ENCODE results near the gene CYBRD1.
A peak's percentile ranks its signal among the peaks of the same experiment; 100 is the strongest.

The CYBRD1 gene

DNA sequence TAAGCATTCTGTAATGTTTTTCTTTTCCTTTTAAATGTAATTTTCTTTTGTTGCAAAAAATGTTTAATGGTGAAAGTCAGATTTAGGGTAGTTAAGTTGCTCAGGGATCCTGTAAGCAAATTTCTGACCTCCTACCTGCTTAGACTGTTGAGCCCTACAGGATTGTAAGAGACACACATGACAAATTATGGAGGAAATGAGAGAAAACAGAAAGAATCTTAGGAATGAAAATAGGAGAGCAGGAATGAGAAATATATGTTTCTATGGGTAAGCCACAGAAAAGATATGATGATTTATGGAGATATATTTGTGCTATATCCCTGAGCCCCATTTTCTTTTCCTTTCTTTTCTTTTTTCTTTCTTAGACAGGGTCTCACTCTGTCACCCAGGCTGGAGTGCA lies 28.3 kb downstream of the CYBRD1 start:
- Histone ChIP-seq H3K36me3 (replicated peaks) (no peaks in the 10 kb centered on the region), H3K9me3 (no peaks in the 10 kb centered on the region), H3K4me1 (no peaks in the 10 kb centered on the region), H3K27me3 (ENCODE audit: low read depth) (no peaks in the 10 kb centered on the region), H3K4me3 (no peak overlapping the region)
- in situ Hi-C loops (cut with MboI; ENCODE audit: low sequenced_read_pairs): loop anchor here (25.0 kb wide), 1 partner anchor 912 kb away; no protein-coding TSS in a partner anchor
- DNase-seq (ENCODE audit: low spot score in 2 of 2): no peak

DNA sequence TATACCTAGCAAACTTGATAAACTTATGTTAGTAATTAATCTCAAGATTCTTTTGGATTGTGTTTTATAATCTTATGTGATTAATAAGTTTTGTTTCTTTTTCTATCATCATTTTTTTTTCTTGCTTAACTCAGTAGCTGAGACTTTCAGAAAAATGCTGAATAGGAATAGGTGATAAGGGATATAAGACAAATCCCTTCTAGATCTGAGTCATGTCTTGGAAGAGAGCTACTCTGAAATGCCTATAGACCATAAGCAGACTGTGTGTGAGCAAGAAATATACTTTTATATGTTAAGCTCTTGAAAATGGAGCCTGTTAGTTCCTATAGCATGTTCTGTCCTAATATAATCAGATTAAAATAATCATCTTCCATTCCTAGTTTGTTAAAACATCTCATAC lies 29.6 kb downstream of the CYBRD1 start:
- no peak for DNase-seq (ENCODE audit: low spot score in 2 of 2)
- Histone ChIP-seq H3K4me1 (no peaks in the 10 kb centered on the region), H3K4me3 (no peak overlapping the region), H3K36me3 (replicated peaks) (no peaks in the 10 kb centered on the region), H3K27me3 (ENCODE audit: low read depth) (no peaks in the 10 kb centered on the region), H3K9me3 (no peaks in the 10 kb centered on the region)
- in situ Hi-C loops (cut with MboI; ENCODE audit: low sequenced_read_pairs): loop anchor here (25.0 kb wide), 1 partner anchor 910 kb away; no protein-coding TSS in a partner anchor

- Histone ChIP-seq H3K4me3 (no peak overlapping the region), H3K9me3 (no peaks in the 10 kb centered on the region), H3K27me3 (ENCODE audit: low read depth) (no peaks in the 10 kb centered on the region), H3K36me3 (replicated peaks) (no peaks in the 10 kb centered on the region), H3K4me1 (no peaks in the 10 kb centered on the region)
- in situ Hi-C loops (cut with MboI; ENCODE audit: low sequenced_read_pairs): loop anchor here (25.0 kb wide), 1 partner anchor 909 kb away; no protein-coding TSS in a partner anchor
- DNase-seq (ENCODE audit: low spot score in 2 of 2): no peak
Observed at GRCh38 chr2:171553236-171553635, 31.0 kb downstream of the CYBRD1 start.

DNA sequence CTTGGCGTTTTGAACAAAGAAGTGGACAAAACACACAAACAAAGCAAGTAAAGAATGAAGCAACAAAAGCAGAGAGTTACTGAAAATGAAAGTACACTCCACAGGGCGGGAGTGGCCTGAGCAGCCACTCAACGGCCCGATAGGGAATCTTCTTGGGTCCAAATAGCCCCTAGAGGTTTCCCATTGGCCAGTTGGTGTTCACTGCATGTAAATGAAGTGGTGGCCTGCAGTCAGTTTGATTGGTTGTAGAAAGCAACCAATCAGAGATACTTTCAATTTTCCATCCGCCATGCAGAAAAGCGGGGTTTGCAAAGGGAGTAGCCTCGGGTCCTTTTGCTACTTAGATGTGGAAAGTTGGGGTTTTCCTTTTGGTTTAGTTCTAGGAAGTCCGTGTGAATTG lies 31.6 kb downstream of the CYBRD1 start:
- Histone ChIP-seq H3K27me3 (ENCODE audit: low read depth) (no peaks in the 10 kb centered on the region), H3K4me3 (no peak overlapping the region), H3K36me3 (replicated peaks) (no peaks in the 10 kb centered on the region), H3K4me1 (no peaks in the 10 kb centered on the region), H3K9me3 (no peaks in the 10 kb centered on the region)
- peak in 1 of 2 experiments; percentile 17 for DNase-seq (ENCODE audit: low spot score in 2 of 2)
- in situ Hi-C loops (cut with MboI; ENCODE audit: low sequenced_read_pairs): loop anchor here (25.0 kb wide), 1 partner anchor 908 kb away; no protein-coding TSS in a partner anchor

DNA sequence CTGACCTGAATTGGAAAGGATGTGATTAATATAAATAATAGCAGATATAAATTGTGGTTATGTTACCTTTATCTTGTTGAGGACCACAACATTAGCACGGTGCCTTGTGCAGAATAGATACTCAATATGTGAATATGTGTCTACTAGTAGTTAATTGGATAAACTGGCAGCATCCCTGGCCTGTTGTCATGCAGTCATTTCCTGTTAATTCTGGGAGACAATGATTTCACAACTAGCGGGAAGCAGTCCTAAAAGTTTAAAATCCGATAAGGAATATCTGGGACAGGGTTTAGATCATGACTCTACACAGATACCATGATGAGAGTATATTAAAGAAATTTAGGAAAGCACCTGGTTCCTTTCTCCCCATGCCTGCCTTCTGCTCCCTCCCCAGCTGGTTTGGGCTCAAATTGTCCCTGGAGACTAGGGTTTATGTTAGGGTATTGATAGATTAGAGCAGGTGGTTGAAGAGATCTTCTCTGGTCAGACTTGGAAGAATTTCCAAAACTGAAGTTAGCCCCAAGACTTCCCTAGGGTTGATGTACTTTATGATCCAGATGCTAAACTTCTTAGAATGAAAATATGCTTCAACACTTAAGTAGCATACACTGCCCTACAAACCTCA lies 32.8 kb downstream of the CYBRD1 start:
- in situ Hi-C loops (cut with MboI; ENCODE audit: low sequenced_read_pairs): loop anchor here (25.0 kb wide), 1 partner anchor 907 kb away; no protein-coding TSS in a partner anchor
- DNase-seq (ENCODE audit: low spot score in 2 of 2): no peak
- Histone ChIP-seq H3K27me3 (ENCODE audit: low read depth) (no peaks in the 10 kb centered on the region), H3K4me3 (no peak overlapping the region), H3K36me3 (replicated peaks) (no peaks in the 10 kb centered on the region), H3K9me3 (no peaks in the 10 kb centered on the region), H3K4me1 (no peaks in the 10 kb centered on the region)

GRCh38 chr2:171557363-171557762 lies 35.1 kb downstream of the CYBRD1 start:
- Histone ChIP-seq H3K36me3 (replicated peaks) (no peaks in the 10 kb centered on the region), H3K4me3 (no peak overlapping the region), H3K9me3 (no peaks in the 10 kb centered on the region), H3K27me3 (ENCODE audit: low read depth) (no peaks in the 10 kb centered on the region), H3K4me1 (no peaks in the 10 kb centered on the region)
- in situ Hi-C loops (cut with MboI; ENCODE audit: low sequenced_read_pairs): loop anchor here (25.0 kb wide), 1 partner anchor 905 kb away; no protein-coding TSS in a partner anchor
- no peak for DNase-seq (ENCODE audit: low spot score in 2 of 2)

DNA sequence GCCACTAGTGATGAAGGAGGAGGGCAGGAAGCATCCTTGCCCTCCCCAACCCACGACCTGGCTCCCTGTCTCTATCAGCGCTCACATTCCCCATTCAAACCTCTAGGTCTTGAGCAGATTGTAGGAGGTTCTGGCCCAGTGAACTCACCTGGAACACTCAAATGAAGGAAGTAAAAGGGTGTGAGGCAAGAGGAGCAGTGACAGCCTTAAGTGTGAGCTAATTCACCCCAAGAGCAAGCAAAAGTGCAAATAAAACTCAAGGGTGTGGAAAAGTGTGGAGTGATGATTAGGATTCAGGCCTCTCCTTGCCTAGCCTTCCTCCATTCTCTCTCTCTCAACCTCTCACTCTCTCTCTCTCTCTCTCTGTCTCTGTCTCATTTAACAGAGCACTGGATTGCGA lies 41.0 kb downstream of the CYBRD1 start:
- Histone ChIP-seq H3K9me3 (no peaks in the 10 kb centered on the region), H3K27me3 (ENCODE audit: low read depth) (no peaks in the 10 kb centered on the region), H3K4me1 (no peaks in the 10 kb centered on the region), H3K4me3 (no peak overlapping the region), H3K36me3 (replicated peaks) (no peaks in the 10 kb centered on the region)
- in situ Hi-C loops (cut with MboI; ENCODE audit: low sequenced_read_pairs): loop anchor here (25.0 kb wide), 1 partner anchor 899 kb away; no protein-coding TSS in a partner anchor
- DNase-seq (ENCODE audit: low spot score in 2 of 2): no peak

DNA sequence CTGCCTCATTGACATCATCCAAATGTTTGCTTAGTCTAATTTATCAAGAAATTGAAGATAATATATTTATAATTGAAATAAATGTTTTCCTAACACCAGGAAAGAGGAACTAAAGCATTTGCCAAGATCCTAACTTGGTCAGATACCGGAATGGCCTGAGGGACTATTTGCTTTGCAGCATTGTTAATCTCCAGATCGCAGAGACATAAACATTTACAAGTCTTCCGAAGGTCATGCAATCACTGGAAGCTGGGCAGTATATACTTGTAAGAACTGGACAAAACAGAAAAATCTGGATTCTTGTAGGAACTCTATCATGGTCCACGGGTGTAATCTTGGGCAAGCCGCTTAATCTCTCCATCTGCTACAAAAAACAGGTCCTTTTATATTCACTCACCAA lies 42.2 kb downstream of the CYBRD1 start:
- H3K36me3 ChIP-seq (replicated peaks): no peaks in the 10 kb centered on the region
- no peaks in the 10 kb centered on the region for H3K4me1 ChIP-seq
- H3K27me3 ChIP-seq (ENCODE audit: low read depth): no peaks in the 10 kb centered on the region
- H3K4me3 ChIP-seq: no peak overlapping the region
- in situ Hi-C loops (cut with MboI; ENCODE audit: low sequenced_read_pairs): loop anchor here (25.0 kb wide), 1 partner anchor 898 kb away; no protein-coding TSS in a partner anchor
- DNase-seq (ENCODE audit: low spot score in 2 of 2): no peak
- no peaks in the 10 kb centered on the region for H3K9me3 ChIP-seq

DNA sequence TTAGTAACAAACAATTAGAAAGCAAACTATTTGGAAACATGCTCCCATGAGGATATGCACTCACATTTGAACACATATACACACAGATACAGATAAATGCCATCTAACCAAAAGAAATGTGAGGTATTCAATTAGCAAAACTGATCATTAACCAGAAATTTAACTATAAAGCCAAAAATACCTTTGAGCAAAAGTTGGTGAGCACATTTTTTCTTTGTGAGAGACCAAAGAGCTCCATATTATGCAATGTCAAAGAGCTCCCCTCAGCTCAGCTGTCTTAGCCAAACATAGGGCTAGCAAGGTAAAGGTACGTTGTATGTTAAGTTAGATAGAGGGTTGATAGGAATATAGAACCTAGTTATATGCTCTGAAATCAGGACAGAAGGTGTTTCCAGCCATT lies 43.8 kb downstream of the CYBRD1 start:
- Histone ChIP-seq H3K4me1 (no peaks in the 10 kb centered on the region), H3K9me3 (no peaks in the 10 kb centered on the region), H3K36me3 (replicated peaks) (no peaks in the 10 kb centered on the region), H3K27me3 (ENCODE audit: low read depth) (0 out of 2 replicates have a peak, but pooled peaks cover 3% of the 10 kb centered on the region), H3K4me3 (no peak overlapping the region)
- DNase-seq (ENCODE audit: low spot score in 2 of 2): no peak
- in situ Hi-C loops (cut with MboI; ENCODE audit: low sequenced_read_pairs): loop anchor here (25.0 kb wide), 1 partner anchor 896 kb away; no protein-coding TSS in a partner anchor

DNA sequence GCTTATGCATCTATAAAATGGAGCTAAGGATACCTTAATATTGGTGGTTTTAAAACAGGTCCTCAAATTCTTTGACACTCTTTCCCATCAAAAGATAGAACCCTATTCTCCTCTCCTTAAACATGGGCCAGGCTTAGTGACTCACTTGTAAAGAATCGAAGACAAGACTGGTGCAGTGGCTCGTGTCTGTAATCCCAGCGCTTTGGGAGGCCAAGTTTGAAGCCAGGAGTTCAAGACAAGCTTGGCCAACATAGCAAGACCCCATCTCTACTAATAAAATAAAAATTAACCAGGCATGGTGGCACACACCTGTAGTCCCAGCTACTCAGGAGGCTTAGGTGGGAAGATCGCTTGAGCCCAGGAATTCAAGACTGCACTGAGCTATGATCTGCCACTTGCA lies 44.5 kb downstream of the CYBRD1 start:
- Histone ChIP-seq H3K4me3 (no peak overlapping the region), H3K9me3 (no peaks in the 10 kb centered on the region), H3K36me3 (replicated peaks) (no peaks in the 10 kb centered on the region), H3K27me3 (ENCODE audit: low read depth) (0 out of 2 replicates have a peak, but pooled peaks cover 3% of the 10 kb centered on the region), H3K4me1 (no peaks in the 10 kb centered on the region)
- DNase-seq (ENCODE audit: low spot score in 2 of 2): no peak
- in situ Hi-C loops (cut with MboI; ENCODE audit: low sequenced_read_pairs): loop anchor here (25.0 kb wide), 1 partner anchor 896 kb away; no protein-coding TSS in a partner anchor

GRCh38 chr2:171568089-171568488 lies 45.8 kb downstream of the CYBRD1 start:
- Histone ChIP-seq H3K4me3 (no peak overlapping the region), H3K9me3 (no peaks in the 10 kb centered on the region), H3K27me3 (ENCODE audit: low read depth) (0 out of 2 replicates have a peak, but pooled peaks cover 3% of the 10 kb centered on the region), H3K4me1 (no peaks in the 10 kb centered on the region), H3K36me3 (replicated peaks) (no peaks in the 10 kb centered on the region)
- in situ Hi-C loops (cut with MboI; ENCODE audit: low sequenced_read_pairs): loop anchor here (25.0 kb wide), 1 partner anchor 894 kb away; no protein-coding TSS in a partner anchor
- DNase-seq (ENCODE audit: low spot score in 2 of 2): no peak

DNA sequence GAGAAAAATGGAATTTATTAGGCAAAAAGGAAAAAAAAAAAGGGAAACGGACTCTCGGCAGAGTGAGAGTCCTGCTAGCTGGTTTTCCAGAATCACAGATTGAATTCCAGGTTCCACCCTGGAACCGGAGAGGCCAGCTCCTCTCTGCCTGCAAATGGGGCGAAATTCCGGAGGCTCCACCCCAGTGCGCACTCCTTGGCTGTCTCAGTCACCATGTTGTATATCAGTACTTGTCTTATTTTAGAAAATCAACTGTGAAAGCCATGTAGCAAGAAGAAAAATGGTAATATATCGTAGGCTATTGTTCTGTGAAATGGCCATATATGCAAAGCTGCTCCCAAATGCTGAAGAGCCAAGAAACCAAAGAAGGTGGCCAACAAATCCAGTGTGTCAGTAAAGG lies 49.4 kb downstream of the CYBRD1 start:
- no peak for DNase-seq (ENCODE audit: low spot score in 2 of 2)
- in situ Hi-C loops (cut with MboI; ENCODE audit: low sequenced_read_pairs): loop anchor here (25.0 kb wide), 1 partner anchor 891 kb away; no protein-coding TSS in a partner anchor
- H3K36me3 ChIP-seq (replicated peaks): no peaks in the 10 kb centered on the region
- 0 out of 2 replicates have a peak, but pooled peaks cover 3% of the 10 kb centered on the region for H3K27me3 ChIP-seq (ENCODE audit: low read depth)
- H3K4me3 ChIP-seq: no peak overlapping the region
- H3K9me3 ChIP-seq: no peaks in the 10 kb centered on the region
- no peaks in the 10 kb centered on the region for H3K4me1 ChIP-seq

DNA sequence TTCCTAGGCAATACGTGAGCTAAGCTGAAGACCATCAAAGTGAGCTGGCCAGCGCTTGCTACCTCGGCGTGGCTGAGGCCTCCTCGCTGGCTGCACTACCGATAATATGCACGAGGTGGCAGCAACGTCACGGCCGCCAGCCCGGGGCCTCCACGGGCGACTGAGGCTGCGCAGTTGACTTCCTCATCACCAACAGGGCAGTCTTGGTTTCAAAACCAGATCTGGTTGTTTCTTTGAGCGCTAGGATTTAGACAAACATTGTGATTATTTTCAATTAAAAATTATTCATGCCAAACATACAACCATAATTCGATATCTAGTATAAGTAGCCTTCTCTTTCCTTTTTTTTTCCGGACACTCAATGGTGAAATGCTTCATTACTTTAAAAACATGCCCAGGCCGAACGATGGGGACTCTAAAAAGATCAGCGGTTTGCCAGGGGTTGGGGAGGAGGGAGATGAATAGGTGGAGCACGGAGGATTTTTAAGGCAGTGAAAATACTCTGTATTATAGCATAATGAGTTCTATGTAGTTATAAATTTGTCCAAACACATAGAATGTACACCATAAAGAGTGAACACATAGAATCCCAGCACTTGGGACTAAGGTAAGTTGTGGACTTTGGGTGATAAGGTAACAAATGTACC lies 52.0 kb downstream of the CYBRD1 start:
- in situ Hi-C loops (cut with MboI; ENCODE audit: low sequenced_read_pairs): loop anchor here (25.0 kb wide), 1 partner anchor 888 kb away; no protein-coding TSS in a partner anchor
- peak; percentile 59 to 87 for DNase-seq (ENCODE audit: low spot score in 2 of 2)
- H3K4me3 ChIP-seq: no peak overlapping the region

GRCh38 chr2:171575606-171576005 lies 53.3 kb downstream of the CYBRD1 start:
- no peak for DNase-seq (ENCODE audit: low spot score in 2 of 2)

More for the DNA sequence above, 52.0 kb downstream of the CYBRD1 start:
- Histone ChIP-seq H3K36me3 (replicated peaks) (no peaks in the 10 kb centered on the region), H3K9me3 (no peaks in the 10 kb centered on the region), H3K4me1 (no peaks in the 10 kb centered on the region), H3K27me3 (ENCODE audit: low read depth) (0 out of 2 replicates have a peak, but pooled peaks cover 3% of the 10 kb centered on the region)

More at GRCh38 chr2:171575606-171576005, 53.3 kb downstream of the CYBRD1 start:
- 0 out of 2 replicates have a peak, but pooled peaks cover 3% of the 10 kb centered on the region for H3K27me3 ChIP-seq (ENCODE audit: low read depth)
- no peaks in the 10 kb centered on the region for H3K9me3 ChIP-seq
- H3K4me1 ChIP-seq: no peaks in the 10 kb centered on the region
- H3K36me3 ChIP-seq (replicated peaks): no peaks in the 10 kb centered on the region
- H3K4me3 ChIP-seq: no peak overlapping the region
- in situ Hi-C loops (cut with MboI; ENCODE audit: low sequenced_read_pairs): no loop called here

Measured in HAP-1 (cell line).